K562 (cell line): ENCODE data around the gene CUX1. TPM values are rescaled to one million over a fixed set of nuclear protein-coding genes. Genes with fewer than 3 reads are reported as not detected.

Source experiments
- CBX8 ChIP-seq: fragments of 200-600 bp; sonication (generic); IDR thresholded peaks from 2 replicates; pipeline ENCODE4 v1.6.1; 2012; ENCODE audit warnings: borderline replicate concordance, mixed run types, low read depth, mild to moderate bottlenecking, moderate library complexity, mixed read lengths, low read length, control low read depth, inconsistent platforms; ENCODE audit not compliant: poor library complexity, severe bottlenecking; ENCODE audit errors: extremely low read depth
- ELK1 ChIP-seq: sonication (generic); formaldehyde crosslinking; IDR thresholded peaks from 2 replicates; pipeline ENCODE4 v1.8.1; 2022; ENCODE audit warnings: missing genetic modification reagents
- NR2C2 ChIP-seq, 2 experiments: fragments of 200-800 bp in 1 of 2; sonication (Bioruptor generic) in 1 of 2; sonication (generic) in 1 of 2; formaldehyde crosslinking in 1 of 2; IDR thresholded peaks; 2 replicates each; pipeline versions ENCODE4 v1.6.1 to v1.8.0; 2016 to 2022; ENCODE audit warnings: mild to moderate bottlenecking in 1 of 2, missing compliant biosample characterization in 1 of 2, missing genetic modification characterization in 1 of 2, missing genetic modification reagents in 1 of 2
- PHF21A ChIP-seq: fragments of 450-650 bp; IDR thresholded peaks from 2 replicates; pipeline ENCODE4 v1.6.1; 2017; ENCODE audit warnings: low read depth, borderline replicate concordance
- RBM25 ChIP-seq: fragments of 200-400 bp; formaldehyde crosslinking; IDR thresholded peaks from 2 replicates; pipeline ENCODE4 v1.6.1; 2018; ENCODE audit warnings: low read length, low read depth, moderate library complexity; ENCODE audit not compliant: severe bottlenecking
- SMAD2 ChIP-seq: fragments of 150-350 bp; IDR thresholded peaks from 2 replicates; pipeline ENCODE4 v1.6.1; 2014; ENCODE audit warnings: low read depth, mild to moderate bottlenecking, low read length
- SMARCE1 ChIP-seq: fragments of 450-650 bp; IDR thresholded peaks from 2 replicates; pipeline ENCODE4 v1.7.1; 2016; ENCODE audit warnings: mild to moderate bottlenecking
- ZNF174 ChIP-seq: fragments of 250-450 bp; sonication (Bioruptor Pico); IDR thresholded peaks from 2 replicates; pipeline ENCODE4 v1.4.0; 2020; ENCODE audit warnings: mild to moderate bottlenecking
- ZNF24 ChIP-seq: fragments of 450-650 bp; IDR thresholded peaks from 2 replicates; pipeline ENCODE4 v1.6.1; 2016
- ZNF263 ChIP-seq: sonication (generic); formaldehyde crosslinking; IDR thresholded peaks from 2 replicates; pipeline ENCODE4 v1.8.0; 2022; ENCODE audit warnings: mild to moderate bottlenecking, missing genetic modification reagents, borderline replicate concordance
- ZNF584 ChIP-seq: fragments of 200-800 bp; sonication (Bioruptor generic); IDR thresholded peaks from 2 replicates; pipeline ENCODE4 v1.6.1; 2016; ENCODE audit warnings: low read depth, mild to moderate bottlenecking, missing genetic modification characterization, missing compliant biosample characterization
- ZNF668 ChIP-seq: fragments of 250-450 bp; sonication (Bioruptor Pico); IDR thresholded peaks from 2 replicates; pipeline ENCODE4 v1.8.0; 2022; ENCODE audit warnings: mild to moderate bottlenecking, inconsistent platforms
- polyA plus RNA-seq, 8 experiments: library from polyadenylated mRNA; depleted of rRNA in 4 of 8; stranded (reverse) in 5 of 8; unstranded in 3 of 8; fragments of >200 nt; fragmentation: Nextera tagmentation in 2 of 8; fragmentation: Illumina TruSeq in 1 of 8; extraction: Ambion mirVana in 2 of 8; extraction: Trizol in 1 of 8; gene quantifications; 2 replicates each; pipeline versions ENCODE4 v1.2.1 to v1.2.3, GENCODE V29; 2011 to 2014; ENCODE audit warnings: inconsistent platforms in 1 of 8, missing spikeins in 1 of 8
- total RNA-seq, 7 experiments: library from RNA; depleted of rRNA in 6 of 7; stranded (reverse); fragments of >200 nt in 6 of 7; fragmentation: Illumina TruSeq in 2 of 7; extraction: Trizol in 2 of 7; gene quantifications; 2 replicates each; pipeline versions ENCODE4 v1.2.1 to v1.2.3, GENCODE V29; 2011 to 2021; ENCODE audit warnings: low replicate concordance in 1 of 7
- TF ChIP-seq, protein P1 (sequence below): fragments of 450-650 bp; IDR thresholded peaks from 2 replicates; pipeline ENCODE4 v1.6.1; 2016; ENCODE audit warnings: low read depth
- TF ChIP-seq, protein P2 (sequence below), 3 experiments: fragments of 200-800 bp in 1 of 3; sonication (Bioruptor generic) in 1 of 3; sonication (generic) in 1 of 3; formaldehyde crosslinking in 1 of 3; IDR thresholded peaks; 2 replicates each; pipeline versions ENCODE4 v1.6.1 to v1.8.0; 2016 to 2022; ENCODE audit warnings: mild to moderate bottlenecking in 2 of 3, missing compliant biosample characterization in 2 of 3, missing genetic modification characterization in 2 of 3, missing genetic modification reagents in 1 of 3
- TF ChIP-seq, protein P3 (sequence below): fragments of 250-450 bp; sonication (Bioruptor Pico); IDR thresholded peaks from 2 replicates; pipeline ENCODE4 v1.8.0; 2022; ENCODE audit warnings: inconsistent platforms, mild to moderate bottlenecking, moderate library complexity, borderline replicate concordance

CUX1 gene
- total and polyA plus RNA-seq, 9 of the 15 experiments (the other 6 are each of a cell fraction or from before 2014, with no cell fraction given) = 3.6 to 55.3 (median 25.2) TPM

DNA sequence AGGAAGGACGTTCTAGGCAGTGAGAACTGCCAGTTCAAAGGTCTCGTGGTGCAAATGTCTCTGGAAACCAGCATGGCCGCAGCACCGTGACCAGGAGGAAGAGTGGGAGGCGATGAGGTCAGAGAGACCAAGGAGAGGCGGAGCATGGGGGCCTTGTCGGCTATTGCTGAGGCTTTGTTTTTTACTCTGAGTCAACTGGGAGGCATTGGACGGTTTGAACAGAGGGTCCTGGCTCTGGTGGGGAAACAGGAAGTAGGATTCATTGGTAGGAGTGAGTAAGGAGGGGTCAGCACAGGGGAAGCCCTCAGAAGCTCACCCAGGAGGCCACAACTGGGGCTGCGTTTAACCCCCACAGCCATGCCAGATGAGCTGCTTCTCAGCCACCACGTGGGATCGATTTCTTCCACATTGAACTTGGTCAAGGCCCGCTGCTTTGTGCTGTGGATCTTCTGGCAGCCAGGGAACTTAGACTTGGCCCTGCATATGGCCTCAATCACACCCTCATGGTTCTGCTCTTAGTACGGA, 447.0 kb downstream of the CUX1 start (continued):
- TF ChIP-seq, protein P1, sequence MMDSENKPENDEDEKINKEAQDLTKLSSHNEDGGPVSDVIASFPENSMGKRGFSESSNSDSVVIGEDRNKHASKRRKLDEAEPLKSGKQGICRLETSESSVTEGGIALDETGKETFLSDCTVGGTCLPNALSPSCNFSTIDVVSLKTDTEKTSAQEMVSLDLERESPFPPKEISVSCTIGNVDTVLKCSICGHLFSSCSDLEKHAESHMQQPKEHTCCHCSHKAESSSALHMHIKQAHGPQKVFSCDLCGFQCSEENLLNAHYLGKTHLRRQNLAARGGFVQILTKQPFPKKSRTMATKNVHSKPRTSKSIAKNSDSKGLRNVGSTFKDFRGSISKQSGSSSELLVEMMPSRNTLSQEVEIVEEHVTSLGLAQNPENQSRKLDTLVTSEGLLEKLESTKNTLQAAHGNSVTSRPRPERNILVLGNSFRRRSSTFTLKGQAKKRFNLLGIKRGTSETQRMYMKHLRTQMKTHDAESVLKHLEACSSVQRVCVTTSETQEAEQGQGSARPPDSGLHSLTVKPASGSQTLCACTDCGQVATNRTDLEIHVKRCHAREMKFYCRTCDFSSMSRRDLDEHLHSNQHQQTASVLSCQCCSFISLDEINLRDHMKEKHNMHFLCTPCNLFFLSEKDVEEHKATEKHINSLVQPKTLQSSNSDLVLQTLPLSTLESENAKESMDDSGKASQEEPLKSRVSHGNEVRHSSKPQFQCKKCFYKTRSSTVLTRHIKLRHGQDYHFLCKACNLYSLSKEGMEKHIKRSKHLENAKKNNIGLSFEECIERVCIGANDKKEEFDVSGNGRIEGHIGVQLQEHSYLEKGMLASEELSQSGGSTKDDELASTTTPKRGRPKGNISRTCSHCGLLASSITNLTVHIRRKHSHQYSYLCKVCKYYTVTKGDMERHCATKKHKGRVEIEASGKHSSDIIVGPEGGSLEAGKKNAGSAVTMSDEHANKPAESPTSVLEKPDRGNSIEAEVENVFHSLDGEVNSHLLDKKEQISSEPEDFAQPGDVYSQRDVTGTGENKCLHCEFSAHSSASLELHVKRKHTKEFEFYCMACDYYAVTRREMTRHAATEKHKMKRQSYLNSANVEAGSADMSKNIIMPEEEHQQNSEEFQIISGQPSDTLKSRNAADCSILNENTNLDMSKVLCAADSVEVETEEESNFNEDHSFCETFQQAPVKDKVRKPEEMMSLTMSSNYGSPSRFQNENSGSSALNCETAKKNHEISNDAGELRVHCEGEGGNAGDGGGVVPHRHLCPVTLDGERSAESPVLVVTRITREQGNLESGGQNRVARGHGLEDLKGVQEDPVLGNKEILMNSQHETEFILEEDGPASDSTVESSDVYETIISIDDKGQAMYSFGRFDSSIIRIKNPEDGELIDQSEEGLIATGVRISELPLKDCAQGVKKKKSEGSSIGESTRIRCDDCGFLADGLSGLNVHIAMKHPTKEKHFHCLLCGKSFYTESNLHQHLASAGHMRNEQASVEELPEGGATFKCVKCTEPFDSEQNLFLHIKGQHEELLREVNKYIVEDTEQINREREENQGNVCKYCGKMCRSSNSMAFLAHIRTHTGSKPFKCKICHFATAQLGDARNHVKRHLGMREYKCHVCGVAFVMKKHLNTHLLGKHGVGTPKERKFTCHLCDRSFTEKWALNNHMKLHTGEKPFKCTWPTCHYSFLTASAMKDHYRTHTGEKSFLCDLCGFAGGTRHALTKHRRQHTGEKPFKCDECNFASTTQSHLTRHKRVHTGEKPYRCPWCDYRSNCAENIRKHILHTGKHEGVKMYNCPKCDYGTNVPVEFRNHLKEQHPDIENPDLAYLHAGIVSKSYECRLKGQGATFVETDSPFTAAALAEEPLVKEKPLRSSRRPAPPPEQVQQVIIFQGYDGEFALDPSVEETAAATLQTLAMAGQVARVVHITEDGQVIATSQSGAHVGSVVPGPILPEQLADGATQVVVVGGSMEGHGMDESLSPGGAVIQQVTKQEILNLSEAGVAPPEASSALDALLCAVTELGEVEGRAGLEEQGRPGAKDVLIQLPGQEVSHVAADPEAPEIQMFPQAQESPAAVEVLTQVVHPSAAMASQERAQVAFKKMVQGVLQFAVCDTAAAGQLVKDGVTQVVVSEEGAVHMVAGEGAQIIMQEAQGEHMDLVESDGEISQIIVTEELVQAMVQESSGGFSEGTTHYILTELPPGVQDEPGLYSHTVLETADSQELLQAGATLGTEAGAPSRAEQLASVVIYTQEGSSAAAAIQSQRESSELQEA = no peak
- no peak for TF ChIP-seq ZNF24
- TF ChIP-seq CBX8 = no peak
- TF ChIP-seq, protein P2, sequence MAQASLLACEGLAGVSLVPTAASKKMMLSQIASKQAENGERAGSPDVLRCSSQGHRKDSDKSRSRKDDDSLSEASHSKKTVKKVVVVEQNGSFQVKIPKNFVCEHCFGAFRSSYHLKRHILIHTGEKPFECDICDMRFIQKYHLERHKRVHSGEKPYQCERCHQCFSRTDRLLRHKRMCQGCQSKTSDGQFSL (CRISPR knock-in tag; IDR thresholded peaks at IDR 0.05) = peak; percentile 19; the same call in 1 of the 2 replicates
- TF ChIP-seq, protein P2 (tag; IDR thresholded peaks at IDR 0.05) = no peak
- TF ChIP-seq ZNF174 (CRISPR knock-in tag) = no peak
- TF ChIP-seq SMAD2 = no peak
- TF ChIP-seq RBM25 = no peak
- TF ChIP-seq ZNF584 (CRISPR knock-in tag) = no peak
- TF ChIP-seq SMARCE1 = peak; percentile 36; the same call in 1 of the 2 replicates
- TF ChIP-seq PHF21A = no peak
- TF ChIP-seq ELK1 = no peak
- TF ChIP-seq ZNF263 (CRISPR knock-in tag) = no peak
- TF ChIP-seq NR2C2 (CRISPR knock-in tag; IDR thresholded peaks at IDR 0.05) = no peak
- peak; percentile 54; the same call in 1 of the 2 replicates for TF ChIP-seq NR2C2 (tag; IDR thresholded peaks at IDR 0.05)
- TF ChIP-seq ZNF668 (CRISPR knock-in tag) = no peak
- TF ChIP-seq, protein P3, sequence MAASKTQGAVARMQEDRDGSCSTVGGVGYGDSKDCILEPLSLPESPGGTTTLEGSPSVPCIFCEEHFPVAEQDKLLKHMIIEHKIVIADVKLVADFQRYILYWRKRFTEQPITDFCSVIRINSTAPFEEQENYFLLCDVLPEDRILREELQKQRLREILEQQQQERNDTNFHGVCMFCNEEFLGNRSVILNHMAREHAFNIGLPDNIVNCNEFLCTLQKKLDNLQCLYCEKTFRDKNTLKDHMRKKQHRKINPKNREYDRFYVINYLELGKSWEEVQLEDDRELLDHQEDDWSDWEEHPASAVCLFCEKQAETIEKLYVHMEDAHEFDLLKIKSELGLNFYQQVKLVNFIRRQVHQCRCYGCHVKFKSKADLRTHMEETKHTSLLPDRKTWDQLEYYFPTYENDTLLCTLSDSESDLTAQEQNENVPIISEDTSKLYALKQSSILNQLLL (CRISPR knock-in tag) = no peak
